ENCODE data around the gene RABGAP1L.
A peak's percentile ranks its signal among the peaks of the same experiment; 100 is the strongest.

The RABGAP1L gene

GRCh38 chr1:174742805-174743653 lies 583.7 kb downstream of the RABGAP1L start:
- Mint-ChIP-seq H3K4me3 (no peak overlapping the region), H3K9me3 (no peaks in the 10 kb centered on the region), H3K36me3 (ENCODE audit: low read depth) (no peaks in the 10 kb centered on the region), H3K4me1 (ENCODE audit: low read depth) (peaks cover 13% of the 10 kb centered on the region), H3K27me3 (no peaks in the 10 kb centered on the region), H3K27ac (no peak overlapping the region)

GRCh38 chr1:174743654-174744561 lies 584.6 kb downstream of the RABGAP1L start:
- Mint-ChIP-seq H3K36me3 (ENCODE audit: low read depth) (no peaks in the 10 kb centered on the region), H3K4me3 (no peak overlapping the region), H3K4me1 (ENCODE audit: low read depth) (peaks cover 13% of the 10 kb centered on the region), H3K27ac (no peak overlapping the region), H3K27me3 (no peaks in the 10 kb centered on the region), H3K9me3 (no peaks in the 10 kb centered on the region)

GRCh38 chr1:174744886-174745285 lies 585.6 kb downstream of the RABGAP1L start:
- Mint-ChIP-seq H3K36me3 (ENCODE audit: low read depth) (no peaks in the 10 kb centered on the region), H3K27me3 (no peaks in the 10 kb centered on the region), H3K4me3 (no peak overlapping the region), H3K4me1 (ENCODE audit: low read depth) (peaks cover 13% of the 10 kb centered on the region), H3K27ac (no peak overlapping the region), H3K9me3 (no peaks in the 10 kb centered on the region)

- no peak overlapping the region for H3K27ac Mint-ChIP-seq
- no peaks in the 10 kb centered on the region for H3K9me3 Mint-ChIP-seq
- peaks cover 7% of the 10 kb centered on the region for H3K4me1 Mint-ChIP-seq (ENCODE audit: low read depth)
- no peaks in the 10 kb centered on the region for H3K36me3 Mint-ChIP-seq (ENCODE audit: low read depth)
- H3K4me3 Mint-ChIP-seq: no peak overlapping the region
- H3K27me3 Mint-ChIP-seq: no peaks in the 10 kb centered on the region
Observed at GRCh38 chr1:174746024-174746808, 586.9 kb downstream of the RABGAP1L start.

GRCh38 chr1:174747613-174748012 lies 588.3 kb downstream of the RABGAP1L start:
- Mint-ChIP-seq H3K4me1 (ENCODE audit: low read depth) (peaks cover 5% of the 10 kb centered on the region), H3K36me3 (ENCODE audit: low read depth) (no peaks in the 10 kb centered on the region), H3K27me3 (no peaks in the 10 kb centered on the region), H3K9me3 (no peaks in the 10 kb centered on the region), H3K4me3 (no peak overlapping the region), H3K27ac (no peak overlapping the region)

- H3K9me3 Mint-ChIP-seq: no peaks in the 10 kb centered on the region
- H3K4me3 Mint-ChIP-seq: no peak overlapping the region
- H3K27me3 Mint-ChIP-seq: no peaks in the 10 kb centered on the region
- H3K36me3 Mint-ChIP-seq (ENCODE audit: low read depth): no peaks in the 10 kb centered on the region
- no peak overlapping the region for H3K27ac Mint-ChIP-seq
- no peaks in the 10 kb centered on the region for H3K4me1 Mint-ChIP-seq (ENCODE audit: low read depth)
Observed at GRCh38 chr1:174748586-174748985, 589.3 kb downstream of the RABGAP1L start.

GRCh38 chr1:174753131-174753530 lies 593.8 kb downstream of the RABGAP1L start:
- Mint-ChIP-seq H3K36me3 (ENCODE audit: low read depth) (no peaks in the 10 kb centered on the region), H3K27ac (no peak overlapping the region), H3K4me3 (no peak overlapping the region), H3K4me1 (ENCODE audit: low read depth) (no peaks in the 10 kb centered on the region), H3K9me3 (no peaks in the 10 kb centered on the region), H3K27me3 (no peaks in the 10 kb centered on the region)

GRCh38 chr1:174761335-174761734 lies 602.0 kb downstream of the RABGAP1L start:
- Mint-ChIP-seq H3K36me3 (ENCODE audit: low read depth) (peaks cover 3% of the 10 kb centered on the region), H3K4me1 (ENCODE audit: low read depth) (no peaks in the 10 kb centered on the region), H3K27me3 (no peaks in the 10 kb centered on the region), H3K27ac (no peak overlapping the region), H3K9me3 (no peaks in the 10 kb centered on the region), H3K4me3 (no peak overlapping the region)

GRCh38 chr1:174761901-174762585 lies 602.7 kb downstream of the RABGAP1L start:
- Mint-ChIP-seq H3K9me3 (no peaks in the 10 kb centered on the region), H3K4me3 (no peak overlapping the region), H3K36me3 (ENCODE audit: low read depth) (peaks cover 3% of the 10 kb centered on the region), H3K4me1 (ENCODE audit: low read depth) (no peaks in the 10 kb centered on the region), H3K27me3 (no peaks in the 10 kb centered on the region), H3K27ac (peak overlapping the region; percentile 38)

GRCh38 chr1:174764191-174764590 lies 604.9 kb downstream of the RABGAP1L start:
- H3K4me1 Mint-ChIP-seq (ENCODE audit: low read depth): peaks cover 6% of the 10 kb centered on the region
- no peaks in the 10 kb centered on the region for H3K9me3 Mint-ChIP-seq
- peaks cover 6% of the 10 kb centered on the region for H3K36me3 Mint-ChIP-seq (ENCODE audit: low read depth)
- H3K4me3 Mint-ChIP-seq: no peak overlapping the region
- H3K27ac Mint-ChIP-seq: no peak overlapping the region
- H3K27me3 Mint-ChIP-seq: no peaks in the 10 kb centered on the region

GRCh38 chr1:174766727-174767126 lies 607.4 kb downstream of the RABGAP1L start:
- no peaks in the 10 kb centered on the region for H3K9me3 Mint-ChIP-seq
- H3K4me3 Mint-ChIP-seq: no peak overlapping the region
- no peaks in the 10 kb centered on the region for H3K27me3 Mint-ChIP-seq
- H3K27ac Mint-ChIP-seq: no peak overlapping the region
- peaks cover 3% of the 10 kb centered on the region for H3K36me3 Mint-ChIP-seq (ENCODE audit: low read depth)
- peaks cover 6% of the 10 kb centered on the region for H3K4me1 Mint-ChIP-seq (ENCODE audit: low read depth)

- Mint-ChIP-seq H3K4me1 (ENCODE audit: low read depth) (peaks cover 6% of the 10 kb centered on the region), H3K27ac (no peak overlapping the region), H3K36me3 (ENCODE audit: low read depth) (peaks cover 3% of the 10 kb centered on the region), H3K4me3 (no peak overlapping the region), H3K9me3 (no peaks in the 10 kb centered on the region), H3K27me3 (no peaks in the 10 kb centered on the region)
Observed at GRCh38 chr1:174768516-174768915, 609.2 kb downstream of the RABGAP1L start.

- no peak overlapping the region for H3K27ac Mint-ChIP-seq
- H3K4me3 Mint-ChIP-seq: no peak overlapping the region
- no peaks in the 10 kb centered on the region for H3K9me3 Mint-ChIP-seq
Observed at GRCh38 chr1:174768949-174769348, 609.6 kb downstream of the RABGAP1L start.

GRCh38 chr1:174769961-174770549 lies 610.7 kb downstream of the RABGAP1L start:
- H3K4me3 Mint-ChIP-seq: no peak overlapping the region

More at GRCh38 chr1:174768949-174769348, 609.6 kb downstream of the RABGAP1L start:
- Mint-ChIP-seq H3K36me3 (ENCODE audit: low read depth) (peaks cover 3% of the 10 kb centered on the region), H3K27me3 (no peaks in the 10 kb centered on the region), H3K4me1 (ENCODE audit: low read depth) (peaks cover 6% of the 10 kb centered on the region)

More at GRCh38 chr1:174769961-174770549, 610.7 kb downstream of the RABGAP1L start:
- Mint-ChIP-seq H3K27ac (no peak overlapping the region), H3K9me3 (no peaks in the 10 kb centered on the region), H3K27me3 (no peaks in the 10 kb centered on the region), H3K36me3 (ENCODE audit: low read depth) (peaks cover 3% of the 10 kb centered on the region), H3K4me1 (ENCODE audit: low read depth) (peaks cover 6% of the 10 kb centered on the region)
